ENCODE data around the gene RB1. TPM values are rescaled to one million over a fixed set of nuclear protein-coding genes. Genes with fewer than 3 reads are reported as not detected.
A peak's percentile ranks its signal among the peaks of the same experiment; 100 is the strongest.

The RB1 gene
- total and polyA plus RNA-seq, 9 of the 15 experiments (the other 6 are each of a cell fraction or from before 2014, with no cell fraction given) = 5.0 to 23.8 (median 17.9) TPM

- TF ChIP-seq ARID4B (CRISPR knock-in tag; IDR thresholded peaks at IDR 0.05) = peak; percentile 53
- TF ChIP-seq ZFX (CRISPR knock-in tag; IDR thresholded peaks at IDR 0.05) = peak; percentile 92
- TF ChIP-seq ZBTB11 (CRISPR knock-in tag; IDR thresholded peaks at IDR 0.05) = peak in 2 of 3 experiments; percentile 61 to 92; a peak in 3 of 6 replicates
- no peak for TF ChIP-seq ZNF316 (IDR thresholded peaks at IDR 0.05)
- TF ChIP-seq JUND (IDR thresholded peaks at IDR 0.05; ENCODE audit: borderline replicate concordance, low read depth, low read length) = peak; percentile 9; the same call in 1 of the 2 replicates
- no peak for TF ChIP-seq JUND (tag; IDR thresholded peaks at IDR 0.05; ENCODE audit: borderline replicate concordance, low read depth, low read length)
- no peak for TF ChIP-seq MEIS2 (IDR thresholded peaks at IDR 0.05; ENCODE audit: partially characterized antibody)
- peak in 1 of 2 experiments; percentile 94; a peak in 2 of 4 replicates for TF ChIP-seq ZNF639 (CRISPR knock-in tag; conservative IDR thresholded peaks at IDR 0.05 in 1 of 2, IDR thresholded peaks at IDR 0.05 in 1 of 2)
- peak; percentile 92 for TF ChIP-seq POLR2G (IDR thresholded peaks at IDR 0.05; ENCODE audit: low read depth, low read length)
- peak; percentile 69 for TF ChIP-seq POLR2B (IDR thresholded peaks at IDR 0.05; ENCODE audit: low read depth, partially characterized antibody)
Measured at GRCh38 chr13:48303359-48304142, at the start of gene RB1 (continued).

All from K562 (cell line).